GM19395 (cell line): ENCODE measurements around the gene DHX15.
"Not testable (repeated sequence)": the region's sequence is repeated elsewhere in the genome, so short reads cannot be mapped to it uniquely, and the experiment has no call there.

Experiments
- ATAC-seq: cut with Tn5 transposase; IDR thresholded peaks from one replicate; pipeline ENCODE4 v1.9.1; 2021; ENCODE audit warnings: mild to moderate bottlenecking, moderate library complexity; ENCODE audit not compliant: unreplicated experiment

DHX15 gene

GRCh38 chr4:24550441-24551175 lies 33.7 kb downstream of the DHX15 start:
- no peak for ATAC-seq

- no peak for ATAC-seq
Observed at GRCh38 chr4:24547979-24548378, 36.4 kb downstream of the DHX15 start.

GRCh38 chr4:24544208-24544988 lies 40.0 kb downstream of the DHX15 start:
- no peak for ATAC-seq

GRCh38 chr4:24537025-24537424 lies 47.3 kb downstream of the DHX15 start:
- no peak for ATAC-seq

GRCh38 chr4:24535399-24535798 lies 49.0 kb downstream of the DHX15 start:
- no peak for ATAC-seq

GRCh38 chr4:24533364-24533763 lies 51.0 kb downstream of the DHX15 start:
- ATAC-seq, result no peak

GRCh38 chr4:24529555-24529954 lies 54.8 kb downstream of the DHX15 start:
- ATAC-seq, result peak; percentile 75

GRCh38 chr4:24527371-24527770 lies 57.0 kb downstream of the DHX15 start:
- ATAC-seq, result no peak

GRCh38 chr4:24521544-24521943 lies 62.8 kb downstream of the DHX15 start:
- no peak for ATAC-seq

- ATAC-seq, result no peak
Observed at GRCh38 chr4:24519649-24520048, 64.7 kb downstream of the DHX15 start.

- no peak for ATAC-seq
Observed at GRCh38 chr4:24517676-24518075, 66.7 kb downstream of the DHX15 start.

GRCh38 chr4:24516926-24517325 lies 67.4 kb downstream of the DHX15 start:
- no peak for ATAC-seq

GRCh38 chr4:24515698-24516097 lies 68.7 kb downstream of the DHX15 start:
- no peak for ATAC-seq

- ATAC-seq, result no peak
Observed at GRCh38 chr4:24514808-24515207, 69.5 kb downstream of the DHX15 start.

GRCh38 chr4:24513718-24514117 lies 70.6 kb downstream of the DHX15 start:
- no peak for ATAC-seq

GRCh38 chr4:24511371-24512063 lies 72.8 kb downstream of the DHX15 start:
- no peak for ATAC-seq

- ATAC-seq, result no peak
Observed at GRCh38 chr4:24510091-24510490, 74.3 kb downstream of the DHX15 start.

GRCh38 chr4:24508541-24508940 lies 75.8 kb downstream of the DHX15 start:
- no peak for ATAC-seq

- ATAC-seq, result no peak
Observed at GRCh38 chr4:24507439-24507838, 76.9 kb downstream of the DHX15 start.

GRCh38 chr4:24503090-24503489 lies 81.3 kb downstream of the DHX15 start:
- ATAC-seq, result not testable (repeated sequence)

- no peak for ATAC-seq
Observed at GRCh38 chr4:24497221-24497620, 87.1 kb downstream of the DHX15 start.

GRCh38 chr4:24496597-24496996 lies 87.8 kb downstream of the DHX15 start:
- ATAC-seq, result no peak
